HG03097 (cell line): ENCODE results near the gene RHEB.

Experiments used
- ATAC-seq: cut with Tn5 transposase; IDR thresholded peaks from one replicate; pipeline ENCODE4 v1.9.1; 2021; ENCODE audit not compliant: unreplicated experiment, low FRiP score

The RHEB gene, protein sequence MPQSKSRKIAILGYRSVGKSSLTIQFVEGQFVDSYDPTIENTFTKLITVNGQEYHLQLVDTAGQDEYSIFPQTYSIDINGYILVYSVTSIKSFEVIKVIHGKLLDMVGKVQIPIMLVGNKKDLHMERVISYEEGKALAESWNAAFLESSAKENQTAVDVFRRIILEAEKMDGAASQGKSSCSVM

DNA sequence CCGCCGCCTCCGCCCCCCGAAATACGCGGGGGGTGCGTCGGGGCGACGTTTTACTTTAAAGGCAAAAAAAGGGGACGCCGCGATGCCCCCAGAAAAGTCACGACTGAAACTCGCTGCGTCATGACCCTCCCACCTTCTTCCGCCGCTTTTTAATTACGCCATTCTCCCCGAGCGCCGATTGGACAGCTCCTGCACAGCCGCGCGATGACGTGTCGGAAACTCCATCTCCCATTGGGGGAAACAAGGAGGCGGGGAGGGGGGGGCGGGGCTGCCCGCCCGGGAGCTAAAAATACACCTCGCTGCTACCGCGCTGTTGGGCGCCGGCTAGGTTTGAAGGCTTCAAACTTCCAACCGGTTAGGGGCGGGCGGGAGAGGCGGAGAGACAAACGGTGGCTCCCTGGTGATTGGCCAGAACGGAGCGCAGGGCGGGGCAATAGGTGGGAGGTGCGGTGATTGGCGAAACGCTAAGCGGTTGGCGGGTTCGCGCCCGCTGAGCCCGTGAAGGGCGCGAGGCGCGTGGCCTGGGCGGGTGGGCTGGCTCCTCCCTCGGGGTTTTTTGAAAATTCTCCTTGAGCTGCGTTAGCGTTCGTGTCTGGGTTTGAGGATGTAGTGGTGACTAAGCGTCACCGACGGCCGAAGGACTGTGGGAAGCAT is at the start of gene RHEB:
TSS of gene RHEB (minus strand) at position 131 of the 654 bp plus-strand sequence. CDS start 384 bp downstream, outside the sequence.
- peak; percentile 70 for ATAC-seq

DNA sequence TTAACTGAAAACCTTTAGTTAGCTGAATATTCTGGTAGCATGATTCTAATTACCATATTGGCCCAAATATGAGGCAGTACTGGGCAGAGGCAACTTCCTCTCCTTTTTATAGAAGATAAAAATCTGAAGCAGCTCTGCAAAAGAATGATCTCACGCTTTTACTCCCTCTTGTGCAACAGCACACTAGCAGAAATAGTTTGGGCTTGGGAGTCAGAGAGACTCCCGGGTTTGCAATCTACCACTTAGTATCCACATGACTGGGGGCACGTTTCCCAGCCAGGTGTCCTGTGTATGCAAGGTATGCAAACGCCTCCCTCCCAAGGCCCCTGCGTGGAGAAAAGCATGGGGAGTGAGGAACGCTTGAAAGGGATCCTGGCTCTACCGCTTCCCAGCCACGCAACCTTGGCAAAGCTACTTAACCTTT is 47.2 kb upstream of the RHEB start:
- no peak for ATAC-seq

DNA sequence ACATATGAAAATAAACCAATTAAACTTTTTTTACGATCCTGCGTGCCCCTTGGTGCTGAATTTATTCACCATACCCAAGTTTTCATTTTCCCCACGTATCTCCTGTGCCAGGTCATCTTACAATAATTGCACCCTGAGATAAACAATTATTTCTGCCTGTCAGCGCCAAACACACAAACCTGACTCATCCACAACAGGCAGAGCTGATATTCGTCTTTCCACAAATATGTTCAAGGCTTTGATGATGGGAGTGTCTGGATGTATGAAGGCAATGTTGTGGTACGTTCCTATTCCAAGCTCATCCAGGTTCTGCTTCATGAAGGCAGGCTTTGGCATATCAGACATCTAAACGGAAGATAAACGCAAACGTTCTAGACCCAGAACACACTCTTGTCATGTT is 45.8 kb upstream of the RHEB start:
- ATAC-seq, result no peak

DNA sequence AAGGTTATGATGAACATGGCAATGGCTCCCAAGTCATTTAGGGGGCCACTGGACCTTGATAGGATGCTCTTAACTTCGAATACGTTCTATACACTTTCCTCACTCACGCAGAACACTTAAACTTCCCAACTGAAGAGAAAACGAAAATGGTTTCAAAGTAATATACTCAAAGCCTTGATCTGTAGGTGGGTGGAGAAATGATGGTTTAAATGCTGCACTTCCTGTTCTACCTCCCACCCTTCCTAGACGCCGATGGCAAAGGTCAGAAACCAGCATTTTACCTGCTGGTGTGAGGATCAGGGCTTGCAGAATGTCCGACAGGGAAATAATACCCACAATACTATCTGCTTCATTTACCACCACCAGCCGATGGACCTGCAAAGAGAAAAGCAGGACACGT is 40.5 kb upstream of the RHEB start:
- ATAC-seq, result no peak

DNA sequence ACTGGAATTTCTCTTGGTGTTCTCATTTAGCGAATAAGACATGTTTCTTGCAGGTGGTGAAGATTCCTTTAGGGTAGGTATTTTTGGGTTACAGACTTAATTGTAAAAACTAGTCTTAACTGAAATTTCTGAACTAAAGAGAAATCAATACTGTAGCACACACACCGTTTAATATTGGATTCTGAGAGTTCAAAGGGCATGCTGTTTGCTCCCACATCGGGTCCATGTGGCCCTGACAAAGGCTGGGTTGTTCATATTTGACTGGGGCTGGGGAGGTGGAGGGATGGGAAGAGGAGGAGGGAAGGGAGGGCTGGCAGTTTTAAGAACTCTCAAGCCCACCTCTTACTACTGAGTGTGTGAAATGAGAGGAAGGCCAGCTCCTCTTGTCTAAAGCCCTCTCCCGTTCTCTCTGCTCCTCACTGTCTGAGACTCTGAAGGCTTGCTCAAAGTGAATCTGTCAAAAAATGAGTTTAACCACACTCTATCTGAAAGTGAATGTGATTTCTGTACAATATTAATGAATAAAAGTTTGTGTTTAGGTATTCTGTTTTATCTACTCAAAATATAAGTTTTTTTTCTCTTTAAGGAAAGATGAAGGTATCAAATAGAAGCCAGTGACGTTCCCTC is 40.0 kb upstream of the RHEB start:
- no peak for ATAC-seq

DNA sequence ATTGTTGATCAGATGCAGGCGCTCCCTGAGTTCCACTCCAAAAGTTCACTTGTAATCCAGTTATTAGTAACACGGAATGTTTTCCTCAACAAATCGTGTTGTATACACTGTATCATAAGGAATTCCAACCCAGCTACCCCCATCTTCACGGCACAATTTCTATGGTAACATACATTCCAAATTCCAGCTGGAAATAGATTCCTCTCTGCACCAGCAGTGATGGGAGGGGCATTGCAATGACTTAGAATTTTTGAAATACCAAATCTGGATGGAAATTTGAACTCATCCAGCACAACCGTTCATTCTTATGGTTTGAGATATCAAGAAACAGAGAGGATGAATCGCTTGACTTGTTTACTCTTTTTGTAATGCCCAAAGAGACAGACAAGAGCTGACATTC is 38.9 kb upstream of the RHEB start:
- ATAC-seq, result no peak

DNA sequence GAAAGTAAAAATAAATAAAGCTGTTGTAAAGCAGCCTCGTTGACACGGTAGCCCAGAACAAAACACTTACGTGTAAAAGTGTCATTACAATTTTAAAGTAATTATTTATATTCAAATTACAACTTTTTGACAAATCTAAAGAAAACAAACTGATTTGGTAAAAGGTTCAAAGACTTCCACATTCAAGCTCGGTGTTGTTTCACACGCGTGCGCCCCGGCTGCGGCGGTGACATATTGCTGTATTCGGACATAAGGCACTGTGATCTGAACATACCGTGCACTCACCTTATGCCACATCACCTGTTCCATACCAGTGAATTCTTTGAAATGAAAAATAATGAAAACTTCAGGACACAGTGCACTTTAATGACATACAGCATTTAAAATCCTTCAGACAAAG is 36.9 kb upstream of the RHEB start:
- ATAC-seq, result no peak

DNA sequence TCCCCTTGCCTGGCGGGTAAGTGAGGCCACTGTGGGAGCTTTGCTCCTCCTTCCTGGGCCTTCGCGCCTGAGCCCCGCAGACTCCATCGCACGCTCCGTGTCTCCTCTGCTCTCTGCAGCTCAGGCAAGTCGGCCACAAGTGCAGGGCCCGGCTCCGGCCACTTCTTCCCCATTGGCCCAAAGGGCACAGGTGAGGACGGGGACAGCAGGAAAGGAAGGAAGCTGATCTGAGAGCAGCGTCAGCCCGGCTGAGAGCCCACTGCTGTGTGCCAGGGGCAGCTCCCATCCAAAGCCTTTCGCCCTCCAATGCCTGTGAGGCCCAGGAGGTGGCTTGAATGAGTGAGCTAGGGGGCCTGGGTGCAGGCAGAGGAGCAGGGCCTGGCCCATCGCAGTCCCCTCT is 33.7 kb upstream of the RHEB start:
- no peak for ATAC-seq

DNA sequence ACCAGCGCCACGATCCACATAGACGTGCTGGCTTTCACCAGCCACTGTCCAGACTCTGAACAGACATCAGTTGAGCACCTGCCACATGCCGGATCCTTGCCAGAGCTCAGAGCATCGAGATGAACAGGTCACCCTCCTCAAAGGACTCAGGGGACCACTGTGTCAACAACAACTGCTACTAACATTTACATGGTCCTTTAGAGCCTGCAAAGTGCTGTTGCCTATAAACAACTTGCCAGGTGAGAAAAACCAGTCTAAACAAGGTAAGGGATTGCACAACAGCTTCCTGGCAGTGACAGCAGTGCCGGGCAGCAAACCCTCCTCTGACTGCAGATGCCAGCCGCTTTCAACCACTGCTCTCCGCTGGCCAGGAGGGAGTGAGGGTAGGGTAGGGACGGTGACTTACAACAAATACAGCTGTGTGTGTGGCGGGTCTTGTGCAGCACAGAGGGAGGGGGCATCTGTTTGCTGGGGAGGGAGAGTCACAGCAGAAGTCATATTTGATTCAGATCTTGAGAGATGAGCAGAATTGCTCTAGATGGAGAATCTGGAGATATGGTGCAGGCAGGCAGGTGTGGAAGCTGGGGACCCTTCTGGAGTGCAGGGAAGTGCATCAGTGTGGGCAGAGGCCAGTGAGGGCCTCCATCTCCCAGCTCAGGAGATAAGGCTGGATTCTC is 32.8 kb upstream of the RHEB start:
- ATAC-seq, result no peak

DNA sequence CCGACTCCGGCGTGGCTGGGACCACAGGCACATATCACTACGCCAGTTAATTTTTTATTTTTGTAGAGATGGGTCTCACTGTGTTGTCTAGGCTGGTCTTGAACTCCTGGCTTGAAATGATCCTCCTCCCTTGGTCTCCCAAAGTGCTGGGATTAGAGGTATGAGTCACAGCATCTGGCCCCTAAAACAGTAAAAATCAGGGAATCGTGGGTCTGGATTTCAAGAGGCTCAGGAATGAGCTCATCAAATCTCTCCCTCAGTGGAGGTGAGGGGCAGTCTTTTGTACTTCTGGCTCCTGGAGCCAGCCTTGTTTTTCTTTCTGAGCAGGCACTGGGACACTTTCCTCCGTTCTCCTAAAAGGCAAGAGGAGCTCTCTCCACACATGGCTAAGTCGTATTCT is 32.1 kb upstream of the RHEB start:
- ATAC-seq, result no peak

DNA sequence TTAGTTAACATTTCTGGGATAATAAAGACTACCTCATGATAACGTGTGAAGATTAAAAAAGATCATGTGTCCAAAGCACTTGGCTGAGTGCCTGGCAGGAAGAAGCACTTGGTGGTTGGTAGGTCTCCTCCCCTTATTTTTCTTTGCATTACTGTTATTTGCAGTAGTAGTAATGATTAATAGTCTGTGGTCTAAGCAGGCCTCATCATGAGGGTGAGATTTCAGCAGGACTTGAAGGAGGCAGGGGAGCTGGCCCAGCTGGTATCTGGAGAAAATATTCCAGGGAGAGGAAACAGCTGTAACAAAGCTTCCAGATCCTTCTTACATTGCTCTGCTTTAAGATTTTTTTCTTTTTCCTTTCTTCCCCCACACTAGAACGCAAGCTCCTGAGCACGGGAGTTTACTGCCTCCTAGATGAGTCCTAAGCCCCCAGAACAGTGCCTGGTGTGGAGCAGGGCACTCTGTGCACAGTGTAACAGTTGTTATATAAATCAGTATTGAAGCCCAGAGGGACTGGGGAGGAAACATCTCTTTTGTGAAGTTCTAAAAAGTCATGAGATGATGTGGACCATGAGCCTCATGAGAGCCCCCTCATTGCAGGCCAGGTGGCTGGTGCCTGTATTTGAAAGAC is 31.1 kb upstream of the RHEB start:
- ATAC-seq, result no peak

DNA sequence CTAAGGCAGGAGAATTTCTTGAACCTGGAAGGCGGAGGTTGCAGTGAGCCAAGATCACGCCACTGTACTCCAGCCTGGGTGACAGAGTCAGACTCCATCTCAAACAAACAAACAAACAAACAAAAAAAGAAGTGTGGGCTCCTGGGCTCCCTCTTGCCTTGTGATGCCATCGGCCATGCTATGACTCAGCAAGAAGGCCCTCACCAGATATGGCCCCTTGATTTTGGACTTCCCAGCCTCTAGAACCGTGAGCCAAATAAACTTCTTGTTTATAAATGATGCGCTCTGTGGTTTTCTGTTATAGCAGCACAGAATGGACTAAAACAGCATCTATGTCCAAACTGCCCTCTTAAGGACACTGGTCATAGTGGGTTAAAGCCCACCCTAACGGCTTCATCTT is 29.9 kb upstream of the RHEB start:
- ATAC-seq, result no peak

DNA sequence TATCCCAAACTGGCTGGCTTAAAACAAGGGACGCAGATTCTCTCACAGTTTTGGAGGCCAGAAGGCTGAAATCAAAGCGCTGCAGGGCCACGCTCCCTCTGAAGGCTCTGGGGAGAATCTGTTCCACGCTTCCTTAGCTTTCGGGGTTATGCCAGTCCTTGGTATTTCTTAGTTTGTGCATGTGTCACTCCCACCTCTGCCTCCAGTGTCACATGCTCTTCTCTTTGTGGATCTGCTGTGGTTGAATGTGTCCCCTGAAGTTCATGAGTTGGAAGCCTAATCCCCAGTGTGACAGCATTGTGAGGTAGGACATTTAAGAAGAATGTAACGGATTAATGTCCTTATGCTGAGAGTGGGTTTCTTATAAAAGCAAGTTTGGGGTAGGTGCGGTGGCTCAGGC is 29.4 kb upstream of the RHEB start:
- no peak for ATAC-seq

DNA sequence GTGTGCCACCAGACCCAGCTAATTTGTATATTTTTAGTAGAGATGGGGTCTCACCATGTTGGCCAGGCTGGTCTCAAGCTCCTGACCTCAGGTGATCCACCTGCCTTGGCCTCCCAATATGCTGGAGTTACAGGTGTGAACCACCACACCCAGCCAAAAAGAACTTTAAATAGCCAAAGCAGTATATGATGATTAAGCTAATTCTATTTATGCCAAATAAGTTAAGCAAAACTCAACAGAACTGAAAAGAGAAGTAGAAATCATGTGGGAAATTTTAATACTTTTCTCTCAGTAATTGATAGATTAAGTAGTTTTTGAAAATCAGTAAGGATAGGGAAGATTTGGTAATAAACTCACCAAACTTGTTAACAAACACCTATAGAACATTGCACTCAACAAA is 24.5 kb upstream of the RHEB start:
- no peak for ATAC-seq

DNA sequence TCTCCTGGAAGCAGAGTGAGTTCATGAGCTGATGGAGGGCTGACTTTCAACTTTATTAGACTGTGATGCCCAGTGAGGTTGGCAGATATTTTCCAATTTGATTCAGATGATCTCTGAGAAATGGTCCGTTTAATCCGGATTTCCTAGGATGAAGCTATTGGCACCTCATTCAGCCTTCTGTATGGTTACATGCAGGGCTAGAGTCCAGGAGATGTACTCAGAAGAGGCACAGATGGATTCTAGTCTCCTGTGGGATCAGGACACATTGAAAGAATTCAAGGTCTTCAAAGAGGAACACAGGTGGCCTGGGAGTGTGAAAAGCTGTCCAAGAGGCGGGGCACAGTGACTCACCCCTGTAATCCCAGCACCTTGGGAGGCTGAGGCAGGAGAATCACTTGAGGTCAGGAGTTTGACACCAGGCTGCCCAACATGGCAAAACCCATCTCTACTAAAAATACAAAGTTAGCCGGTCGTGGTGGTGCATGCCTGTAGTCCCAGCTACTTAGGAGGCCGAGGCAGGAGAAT is 23.0 kb upstream of the RHEB start:
- ATAC-seq, result no peak

DNA sequence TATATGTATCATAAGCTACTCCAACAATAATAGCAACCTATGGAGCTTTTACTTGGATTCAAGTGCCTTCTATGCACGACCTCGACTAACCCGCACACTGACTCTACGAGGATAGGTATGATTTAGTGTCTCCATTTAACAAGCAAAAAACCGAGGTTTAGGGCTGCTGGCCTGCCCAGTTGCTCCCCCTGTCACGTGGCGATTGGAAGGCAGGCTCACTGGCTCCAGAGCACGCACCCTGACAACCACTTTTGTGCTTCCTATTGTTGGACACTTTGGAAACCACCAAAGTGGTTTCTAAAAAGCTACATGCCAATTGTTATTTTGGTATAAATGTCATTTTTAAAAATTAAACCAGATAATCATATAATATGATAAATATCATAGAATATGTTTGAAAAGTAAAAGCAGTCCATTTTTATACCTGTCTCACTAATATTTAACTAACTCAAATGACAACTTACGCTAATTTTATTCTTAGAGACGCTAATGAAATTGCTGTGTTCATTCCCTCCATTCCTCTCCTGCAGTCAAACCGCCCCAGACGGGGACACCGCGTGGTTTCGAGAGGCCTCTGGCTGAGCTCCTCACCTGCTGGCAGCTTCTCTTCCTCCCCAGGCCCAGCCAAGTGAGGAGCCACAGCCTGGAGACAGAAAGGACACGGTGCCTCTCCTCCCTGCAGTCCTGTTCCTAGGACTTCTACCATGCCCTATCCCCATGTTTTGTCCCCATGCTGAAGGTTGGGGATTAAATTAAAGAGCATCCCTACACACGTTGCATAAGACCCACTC is 22.2 kb upstream of the RHEB start:
- ATAC-seq, result no peak

DNA sequence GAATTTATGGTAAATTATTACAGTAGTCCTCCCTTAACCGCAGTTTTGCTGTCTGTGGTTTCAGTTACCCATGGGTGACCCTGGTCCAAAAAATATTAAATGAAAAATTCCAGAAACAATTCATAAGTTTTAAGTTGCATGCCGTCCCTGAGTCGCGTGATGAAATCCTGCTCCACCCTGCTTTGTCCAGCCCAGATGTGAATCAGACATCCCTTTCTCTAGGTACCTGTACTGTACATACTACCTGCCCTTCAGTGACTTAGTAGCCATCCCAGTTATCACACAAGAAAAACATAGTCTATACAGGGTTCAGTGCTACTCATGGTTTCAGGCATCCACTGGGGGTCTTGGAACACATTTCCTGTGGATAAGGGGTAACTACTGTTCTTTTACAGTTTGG is 20.5 kb upstream of the RHEB start:
- ATAC-seq, result no peak

DNA sequence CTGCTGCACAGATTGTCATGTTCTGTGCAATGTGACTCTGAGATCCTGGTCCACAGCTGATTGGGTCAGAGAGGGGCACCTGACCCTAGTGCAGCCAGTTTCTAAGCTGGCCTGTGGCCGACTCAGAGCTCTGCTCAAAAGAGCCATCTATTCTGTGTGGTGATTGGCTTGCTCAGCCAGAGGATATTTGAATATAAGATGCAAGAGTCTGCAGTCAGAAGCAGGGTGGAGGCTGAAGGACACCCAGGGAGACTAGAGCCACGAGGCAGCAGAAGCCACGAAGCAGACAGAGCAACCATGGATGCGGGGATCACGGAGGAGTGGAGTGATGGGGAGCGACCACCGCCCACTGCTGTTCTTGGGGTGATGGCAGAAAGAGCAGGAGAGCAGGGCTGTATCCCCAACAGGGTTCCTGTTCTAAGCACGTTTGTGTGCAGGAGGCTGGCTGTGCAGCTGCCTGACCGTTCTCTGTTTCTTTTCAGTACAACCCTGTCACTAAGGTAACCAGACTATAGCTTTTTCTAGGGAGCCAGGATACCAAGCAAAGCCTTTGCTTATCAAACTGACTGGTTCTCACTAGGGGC is 19.5 kb upstream of the RHEB start:
- no peak for ATAC-seq

DNA sequence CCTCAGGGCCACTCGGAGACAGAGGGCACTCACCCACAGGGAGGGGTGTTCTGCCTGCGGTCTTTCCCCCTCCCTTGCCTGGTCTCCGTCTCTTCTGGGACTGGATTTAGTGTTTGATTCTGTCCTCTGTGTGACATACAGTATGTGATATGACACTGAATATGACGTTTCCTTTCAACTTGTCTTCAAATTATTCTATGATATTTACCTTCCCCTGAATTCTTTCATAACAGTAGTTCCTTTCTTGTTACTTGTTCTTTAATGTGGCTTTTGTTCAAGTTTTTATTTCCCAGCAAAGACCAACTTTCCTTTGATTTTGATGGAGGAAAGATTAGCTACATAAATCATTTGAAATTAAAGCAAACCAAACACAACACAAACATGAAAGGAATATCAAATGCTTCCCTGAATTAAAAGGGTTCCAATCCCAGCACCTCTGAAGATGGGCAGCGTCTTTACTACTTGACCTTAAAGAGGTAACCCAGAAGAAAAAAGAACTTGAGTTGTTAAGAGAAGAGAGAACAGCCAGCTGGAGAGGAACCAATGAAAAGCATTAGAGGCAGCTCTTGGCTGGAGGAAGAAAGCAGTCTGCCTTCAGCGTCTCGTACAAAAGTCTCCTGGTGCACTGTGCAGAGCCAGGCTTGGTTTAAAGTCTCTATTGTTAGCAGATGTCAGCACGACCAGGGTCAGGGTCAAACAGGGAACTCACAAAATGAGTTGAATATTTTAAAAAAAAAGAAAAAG is 18.3 kb upstream of the RHEB start:
- ATAC-seq, result no peak
